ENCODE results near the gene CDH13.

Gene CDH13

DNA sequence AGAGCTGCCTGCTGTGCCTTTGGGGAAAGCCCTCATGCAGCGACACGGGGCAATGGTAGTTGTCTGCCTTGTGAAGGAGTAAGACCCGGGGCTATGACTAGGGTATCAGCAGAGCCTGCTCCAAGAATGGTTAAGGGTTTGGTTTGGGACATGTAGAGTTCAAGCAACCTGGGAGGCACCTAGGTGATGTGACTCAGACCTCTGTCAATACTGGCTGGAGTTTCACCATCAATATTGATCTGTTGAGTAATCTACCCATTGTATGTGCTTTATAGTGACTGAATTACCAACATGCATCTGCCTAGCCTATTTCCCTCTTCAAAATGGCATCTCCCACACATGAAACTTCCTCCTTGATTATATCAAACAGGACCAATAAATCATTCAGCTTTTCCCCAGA, 782.6 kb downstream of the CDH13 start:
- no peak overlapping the region for H3K27ac ChIP-seq

DNA sequence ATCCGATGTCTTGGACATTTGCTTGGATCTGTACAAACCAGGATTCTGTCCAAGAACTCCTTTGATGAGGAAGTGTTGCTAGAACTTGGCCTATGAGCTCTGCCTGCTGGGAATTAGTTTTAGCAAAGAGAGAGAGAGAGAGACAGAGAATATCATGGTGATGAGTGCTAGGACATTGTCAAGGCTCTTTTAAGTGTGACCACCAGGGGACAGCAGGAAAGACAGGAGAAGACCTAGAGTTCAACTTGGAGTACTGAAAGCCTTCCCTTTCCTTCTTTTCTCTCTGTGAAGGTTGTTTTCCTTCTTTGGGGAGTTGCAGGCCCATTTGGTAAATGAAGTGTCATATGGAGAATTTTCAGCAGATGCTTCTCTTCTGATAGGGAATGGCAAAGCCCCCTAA, 791.8 kb downstream of the CDH13 start:
- TF ChIP-seq, protein P1, sequence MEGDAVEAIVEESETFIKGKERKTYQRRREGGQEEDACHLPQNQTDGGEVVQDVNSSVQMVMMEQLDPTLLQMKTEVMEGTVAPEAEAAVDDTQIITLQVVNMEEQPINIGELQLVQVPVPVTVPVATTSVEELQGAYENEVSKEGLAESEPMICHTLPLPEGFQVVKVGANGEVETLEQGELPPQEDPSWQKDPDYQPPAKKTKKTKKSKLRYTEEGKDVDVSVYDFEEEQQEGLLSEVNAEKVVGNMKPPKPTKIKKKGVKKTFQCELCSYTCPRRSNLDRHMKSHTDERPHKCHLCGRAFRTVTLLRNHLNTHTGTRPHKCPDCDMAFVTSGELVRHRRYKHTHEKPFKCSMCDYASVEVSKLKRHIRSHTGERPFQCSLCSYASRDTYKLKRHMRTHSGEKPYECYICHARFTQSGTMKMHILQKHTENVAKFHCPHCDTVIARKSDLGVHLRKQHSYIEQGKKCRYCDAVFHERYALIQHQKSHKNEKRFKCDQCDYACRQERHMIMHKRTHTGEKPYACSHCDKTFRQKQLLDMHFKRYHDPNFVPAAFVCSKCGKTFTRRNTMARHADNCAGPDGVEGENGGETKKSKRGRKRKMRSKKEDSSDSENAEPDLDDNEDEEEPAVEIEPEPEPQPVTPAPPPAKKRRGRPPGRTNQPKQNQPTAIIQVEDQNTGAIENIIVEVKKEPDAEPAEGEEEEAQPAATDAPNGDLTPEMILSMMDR (IDR thresholded peaks at IDR 0.05): 0 out of 2 replicates have a peak, but pooled peaks have one; percentile 4
- TF ChIP-seq ZFX (IDR thresholded peaks at IDR 0.05; ENCODE audit: borderline replicate concordance): no peak
- H3K27ac ChIP-seq: no peak overlapping the region

More for the DNA sequence above, 782.6 kb downstream of the CDH13 start:
- TF ChIP-seq, protein P1 (IDR thresholded peaks at IDR 0.05): no peak
- no peak for TF ChIP-seq ZFX (IDR thresholded peaks at IDR 0.05; ENCODE audit: borderline replicate concordance)

DNA sequence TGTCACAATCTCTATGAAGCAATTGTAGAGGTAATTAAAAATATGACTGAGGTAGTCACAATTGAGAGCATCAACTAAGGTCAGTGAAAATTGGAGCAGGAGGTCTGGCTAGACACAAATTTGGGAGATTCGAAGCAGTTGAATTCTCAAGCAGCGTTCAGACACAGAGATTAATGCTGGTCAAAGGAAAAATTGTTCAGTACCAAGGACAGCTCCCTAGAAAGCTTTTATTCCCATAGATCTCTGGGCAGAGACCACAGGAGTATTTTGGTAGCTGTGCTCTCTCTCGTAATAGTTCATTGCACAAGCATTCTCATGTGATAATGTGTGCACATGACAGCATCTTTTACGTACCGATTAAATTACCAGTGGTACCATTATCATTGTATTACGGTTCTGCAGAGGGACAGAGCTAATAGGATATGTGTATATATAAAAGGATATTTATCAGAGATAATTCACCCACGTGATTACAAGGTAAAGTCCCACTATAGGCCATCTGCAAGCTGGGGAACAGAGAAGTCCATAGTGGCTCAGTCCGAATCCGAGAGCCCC, 793.5 kb downstream of the CDH13 start:
- H3K27ac ChIP-seq: no peak overlapping the region

DNA sequence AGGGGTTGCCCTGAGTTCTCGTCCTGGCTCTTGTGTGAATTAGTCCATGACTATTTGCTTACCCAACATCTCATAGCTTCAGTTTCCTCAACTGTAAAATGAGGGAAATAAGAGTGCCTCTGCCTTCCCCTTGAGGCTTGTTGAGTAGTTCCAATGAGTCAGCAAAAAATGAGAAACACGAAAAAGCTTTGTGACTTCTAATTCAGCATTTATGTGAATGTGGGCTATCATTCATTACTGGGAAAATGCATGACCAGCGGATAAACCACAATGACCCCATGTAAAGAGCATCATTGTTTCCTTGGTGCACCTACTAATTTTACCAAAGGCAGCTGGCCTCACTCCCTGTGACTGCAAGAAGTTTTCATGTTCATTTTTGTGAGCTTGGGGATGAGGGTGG, 806.4 kb downstream of the CDH13 start:
- TF ChIP-seq, protein P1 (IDR thresholded peaks at IDR 0.05): no peak
- no peak overlapping the region for H3K27ac ChIP-seq

More for the DNA sequence above, 793.5 kb downstream of the CDH13 start:
- TF ChIP-seq ZFX (IDR thresholded peaks at IDR 0.05; ENCODE audit: borderline replicate concordance): no peak
- TF ChIP-seq, protein P1 (IDR thresholded peaks at IDR 0.05): no peak

DNA sequence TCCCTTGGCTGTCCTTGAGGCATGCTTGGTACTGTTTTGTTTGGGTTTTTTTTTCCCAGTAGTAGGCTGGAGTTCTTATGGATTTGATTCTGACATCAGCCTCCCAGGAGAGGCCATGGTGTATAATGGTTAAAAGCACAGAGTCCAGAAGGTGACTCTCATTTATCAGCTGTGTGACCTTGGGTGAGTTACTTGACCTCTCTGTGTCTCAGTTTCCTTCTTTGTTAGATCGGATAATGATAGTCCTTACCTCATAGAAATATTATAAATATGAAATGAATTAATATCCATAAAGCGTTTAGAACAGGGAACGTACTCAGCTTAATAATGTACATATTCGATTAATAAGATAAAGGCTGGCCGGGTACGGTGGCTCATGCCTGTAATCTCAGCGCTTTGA, 810.3 kb downstream of the CDH13 start:
- no peak for TF ChIP-seq ZFX (IDR thresholded peaks at IDR 0.05; ENCODE audit: borderline replicate concordance)
- TF ChIP-seq, protein P1 (IDR thresholded peaks at IDR 0.05): no peak
- H3K27ac ChIP-seq: no peak overlapping the region

DNA sequence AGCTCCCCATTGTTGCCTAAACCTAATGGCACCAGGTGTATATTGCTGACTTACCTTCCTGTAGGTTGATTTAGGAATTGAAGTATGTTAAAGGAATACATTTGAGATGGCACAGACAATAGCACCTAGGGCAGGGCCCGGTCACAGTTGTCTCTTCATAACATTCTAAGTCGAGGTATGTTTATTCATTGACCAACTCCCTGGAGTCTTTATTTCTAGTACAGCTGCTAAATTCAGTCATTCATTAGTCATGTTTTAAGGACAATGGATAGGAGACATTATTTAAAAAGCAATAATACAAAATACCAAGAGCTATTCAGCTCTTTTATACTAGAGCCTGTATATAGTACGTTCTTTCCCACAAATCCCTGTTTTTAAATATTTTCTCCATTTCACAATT, 811.6 kb downstream of the CDH13 start:
- no peak overlapping the region for H3K27ac ChIP-seq
- TF ChIP-seq, protein P1 (IDR thresholded peaks at IDR 0.05): no peak

DNA sequence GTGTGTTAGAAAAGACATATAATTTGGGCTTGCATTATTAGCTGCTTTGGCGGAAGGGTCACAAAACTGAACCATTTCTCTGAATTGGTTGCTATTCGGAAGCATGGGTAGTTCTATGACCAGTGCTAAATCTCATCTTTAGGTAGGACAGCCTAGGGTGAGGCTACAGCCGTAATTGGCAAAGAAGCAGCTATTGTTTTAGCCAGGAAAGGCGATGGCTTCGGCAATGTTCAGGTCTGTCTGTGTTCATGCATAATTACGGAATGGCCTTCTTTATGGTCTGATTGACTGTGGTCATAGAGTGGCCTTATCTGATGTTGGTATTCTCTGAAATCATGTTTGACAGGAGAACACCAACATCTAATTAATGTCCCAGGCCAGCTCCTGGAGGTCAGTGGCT, 812.6 kb downstream of the CDH13 start:
- H3K27ac ChIP-seq: no peak overlapping the region
- no peak for TF ChIP-seq ZFX (IDR thresholded peaks at IDR 0.05; ENCODE audit: borderline replicate concordance)
- TF ChIP-seq, protein P1 (IDR thresholded peaks at IDR 0.05): no peak
